Muscle layer of duodenum (tissue), 2 donors: ENCODE data around the gene SLC13A4.

Experiments used
- H3K27ac ChIP-seq: one replicate; pipeline ENCODE4 v1.7.0; 2013; ENCODE audit warnings: mild to moderate bottlenecking, low read length
- H3K27me3 ChIP-seq: one replicate; pipeline ENCODE4 v1.7.0; 2013; ENCODE audit warnings: low read depth, mild to moderate bottlenecking, control low read depth, low read length
- H3K36me3 ChIP-seq, 2 donors: one replicate each; pipeline ENCODE4 v1.7.0; 2013; ENCODE audit warnings: low read length in 2 of 2, control low read depth in 1 of 2, mild to moderate bottlenecking in 1 of 2; ENCODE audit not compliant: insufficient read depth in 2 of 2, control insufficient read depth in 1 of 2
- H3K4me1 ChIP-seq, 2 donors: one replicate each; pipeline ENCODE4 v1.7.0; 2013; ENCODE audit warnings: low read length in 2 of 2, mild to moderate bottlenecking in 2 of 2, control low read depth in 1 of 2, moderate library complexity in 1 of 2; ENCODE audit not compliant: insufficient read depth in 2 of 2, control insufficient read depth in 1 of 2
- H3K4me3 ChIP-seq, 2 donors: one replicate each; pipeline ENCODE4 v1.7.0; 2013; ENCODE audit warnings: low read length in 2 of 2, low read depth in 1 of 2, mild to moderate bottlenecking in 1 of 2
- H3K9me3 ChIP-seq, 2 donors: one replicate each; pipeline ENCODE4 v1.7.0; 2013; ENCODE audit warnings: low read length in 2 of 2, control low read depth in 1 of 2, mild to moderate bottlenecking in 1 of 2; ENCODE audit not compliant: control insufficient read depth in 1 of 2
- donor health status: healthy.

Gene SLC13A4

GRCh38 chr7:135715055-135715522, 12.9 kb downstream of the SLC13A4 start:
- Histone ChIP-seq H3K27ac (no peak overlapping the region), H3K36me3 (no peaks in the 10 kb centered on the region), H3K4me3 (no peak overlapping the region), H3K9me3 (no peaks in the 10 kb centered on the region), H3K27me3 (no peaks in the 10 kb centered on the region), H3K4me1 (no peaks in the 10 kb centered on the region)

DNA sequence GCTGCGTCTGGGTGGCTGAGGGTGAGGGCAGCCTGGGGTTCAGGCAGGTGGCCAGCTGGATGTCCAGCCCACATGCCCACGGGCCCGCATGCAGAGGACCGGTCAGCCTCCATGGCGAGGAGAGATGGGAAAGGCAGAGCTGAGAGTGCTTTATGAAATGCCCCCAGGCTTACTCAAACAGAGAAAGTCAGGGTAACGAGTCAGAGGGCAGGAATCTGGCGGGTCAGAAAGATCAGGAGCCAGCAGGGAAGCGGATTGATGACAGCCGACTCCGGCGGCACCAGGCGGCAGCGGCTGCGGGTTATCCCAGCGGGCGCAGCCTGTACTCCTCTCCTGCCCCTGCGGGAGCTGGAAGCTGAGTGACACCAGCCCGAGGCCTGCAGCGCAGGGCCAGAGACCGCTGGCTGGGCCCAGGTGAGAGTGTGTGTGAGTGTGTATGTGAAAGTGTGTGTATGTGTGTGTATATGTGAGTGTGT, 13.4 kb downstream of the SLC13A4 start:
- Histone ChIP-seq H3K4me1 (no peaks in the 10 kb centered on the region), H3K9me3 (no peaks in the 10 kb centered on the region), H3K27me3 (no peaks in the 10 kb centered on the region), H3K36me3 (no peaks in the 10 kb centered on the region), H3K27ac (no peak overlapping the region), H3K4me3 (no peak overlapping the region)

- no peak overlapping the region for H3K27ac ChIP-seq
Observed at GRCh38 chr7:135713836-135714470, 14.0 kb downstream of the SLC13A4 start.

DNA sequence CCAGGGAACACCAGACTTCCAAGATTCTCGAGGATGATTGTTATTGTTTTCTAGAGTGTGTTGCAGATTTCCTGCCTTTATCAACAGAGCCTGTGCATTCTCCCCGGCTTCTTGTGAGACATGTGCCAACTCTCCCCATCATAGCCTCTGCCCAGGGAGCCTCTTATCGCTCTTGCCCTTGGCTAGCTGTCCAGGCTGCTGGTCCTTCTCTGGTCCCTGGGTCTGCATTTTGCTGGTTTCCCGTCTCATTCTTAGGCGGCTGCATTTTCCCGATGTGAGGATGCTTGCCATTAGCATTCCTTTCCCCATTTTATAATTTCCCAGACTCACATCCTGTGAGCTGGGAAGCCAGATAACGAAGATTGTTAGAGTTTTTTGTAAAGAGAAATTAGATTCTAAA, 15.2 kb downstream of the SLC13A4 start:
- H3K9me3 ChIP-seq: no peaks in the 10 kb centered on the region
- no peaks in the 10 kb centered on the region for H3K4me1 ChIP-seq
- H3K36me3 ChIP-seq: no peaks in the 10 kb centered on the region
- H3K27ac ChIP-seq: no peak overlapping the region
- no peak overlapping the region for H3K4me3 ChIP-seq
- H3K27me3 ChIP-seq: no peaks in the 10 kb centered on the region

More at GRCh38 chr7:135713836-135714470, 14.0 kb downstream of the SLC13A4 start:
- no peaks in the 10 kb centered on the region for H3K9me3 ChIP-seq
- H3K4me1 ChIP-seq: no peaks in the 10 kb centered on the region
- H3K27me3 ChIP-seq: no peaks in the 10 kb centered on the region
- no peaks in the 10 kb centered on the region for H3K36me3 ChIP-seq
- H3K4me3 ChIP-seq: no peak overlapping the region

GRCh38 chr7:135712182-135712782, 15.7 kb downstream of the SLC13A4 start:
- H3K4me3 ChIP-seq: no peak overlapping the region
- H3K27ac ChIP-seq: no peak overlapping the region
- H3K36me3 ChIP-seq: no peaks in the 10 kb centered on the region
- H3K4me1 ChIP-seq: no peaks in the 10 kb centered on the region
- no peaks in the 10 kb centered on the region for H3K9me3 ChIP-seq
- H3K27me3 ChIP-seq: no peaks in the 10 kb centered on the region

- no peak overlapping the region for H3K4me3 ChIP-seq
- H3K9me3 ChIP-seq: no peaks in the 10 kb centered on the region
- H3K4me1 ChIP-seq: no peaks in the 10 kb centered on the region
- no peaks in the 10 kb centered on the region for H3K36me3 ChIP-seq
- H3K27ac ChIP-seq: no peak overlapping the region
- no peaks in the 10 kb centered on the region for H3K27me3 ChIP-seq
Observed at GRCh38 chr7:135711139-135711469, 16.9 kb downstream of the SLC13A4 start.

DNA sequence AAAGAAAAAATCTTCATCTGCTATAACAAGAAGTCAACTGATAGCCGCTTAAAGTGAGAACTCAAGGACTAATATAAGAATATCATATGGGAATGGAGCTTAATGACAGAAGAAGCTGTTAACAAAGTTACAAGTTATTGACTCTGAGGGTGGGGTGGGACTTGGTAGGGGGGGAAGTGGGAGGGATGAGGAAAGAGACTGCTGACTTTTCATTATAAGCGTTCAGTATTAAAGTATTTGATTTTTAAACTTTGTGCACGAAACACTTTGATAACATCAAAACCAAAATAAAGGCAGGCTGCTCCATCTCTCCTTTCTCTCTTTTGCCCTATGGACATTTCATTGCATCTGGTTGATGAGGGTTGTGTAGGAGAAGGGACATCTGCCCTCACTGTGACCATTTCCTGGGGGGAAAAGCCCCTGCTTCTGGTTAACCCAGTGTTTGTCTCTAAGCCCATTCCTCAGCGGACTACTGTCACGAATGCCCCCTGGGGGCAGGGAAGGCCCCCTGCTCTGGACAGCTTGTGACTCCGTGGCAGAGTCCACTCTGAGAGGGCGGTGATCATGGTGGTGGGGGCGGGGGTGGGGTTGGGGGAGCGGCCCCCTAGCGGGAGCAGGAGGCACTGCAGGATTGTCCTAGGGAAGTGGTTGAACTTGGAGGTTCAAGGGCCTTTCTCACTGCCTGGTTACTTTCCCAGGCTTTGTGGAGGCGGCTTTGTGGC, 17.4 kb downstream of the SLC13A4 start:
- no peaks in the 10 kb centered on the region for H3K27me3 ChIP-seq
- no peak overlapping the region for H3K27ac ChIP-seq
- H3K4me3 ChIP-seq: no peak overlapping the region

DNA sequence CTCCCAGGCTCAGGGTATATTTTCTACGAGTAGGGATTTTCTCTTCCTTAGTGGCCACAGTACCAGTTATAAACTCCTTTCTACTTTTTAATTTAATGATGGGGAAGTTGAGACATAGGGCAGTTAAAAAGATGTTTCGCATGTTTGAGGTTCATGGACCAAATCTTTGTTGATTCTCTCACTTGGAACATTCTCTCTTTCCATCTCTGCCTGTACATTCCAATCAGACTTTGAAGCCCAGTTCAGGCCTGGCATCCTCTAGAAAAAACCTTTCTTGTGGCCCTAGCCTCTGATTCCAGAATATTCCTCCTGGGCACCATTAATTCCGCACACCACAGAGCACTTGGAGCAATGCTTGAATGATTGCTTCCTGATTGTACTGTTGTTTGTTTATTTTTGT, 18.5 kb downstream of the SLC13A4 start:
- Histone ChIP-seq H3K36me3 (no peaks in the 10 kb centered on the region), H3K4me1 (no peaks in the 10 kb centered on the region), H3K27me3 (no peaks in the 10 kb centered on the region), H3K27ac (no peak overlapping the region), H3K4me3 (no peak overlapping the region), H3K9me3 (no peaks in the 10 kb centered on the region)

More for the DNA sequence above, 17.4 kb downstream of the SLC13A4 start:
- H3K9me3 ChIP-seq: no peaks in the 10 kb centered on the region
- no peaks in the 10 kb centered on the region for H3K4me1 ChIP-seq
- no peaks in the 10 kb centered on the region for H3K36me3 ChIP-seq

GRCh38 chr7:135708041-135708440, 19.9 kb downstream of the SLC13A4 start:
- Histone ChIP-seq H3K36me3 (no peaks in the 10 kb centered on the region), H3K27me3 (no peaks in the 10 kb centered on the region), H3K9me3 (no peaks in the 10 kb centered on the region), H3K4me1 (no peaks in the 10 kb centered on the region), H3K4me3 (no peak overlapping the region), H3K27ac (no peak overlapping the region)

DNA sequence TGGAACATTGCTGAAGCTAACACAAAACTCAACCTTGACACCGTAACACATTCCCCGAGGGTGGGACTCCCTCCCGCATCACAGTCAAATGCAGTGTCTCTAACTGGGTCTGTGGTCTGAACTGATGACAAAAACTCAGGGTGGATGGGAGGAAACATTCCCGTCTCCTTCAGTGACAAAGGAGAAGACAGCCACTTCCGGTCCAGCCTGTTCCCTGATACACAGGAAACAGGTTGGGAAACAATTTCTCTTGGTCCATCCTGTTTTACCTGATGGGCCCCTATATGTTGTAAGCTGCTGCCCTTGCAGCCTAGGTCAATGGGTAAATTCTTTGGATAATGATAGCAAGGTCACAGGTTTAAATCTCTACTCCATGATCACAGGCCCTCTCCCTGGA, 20.4 kb downstream of the SLC13A4 start:
- no peaks in the 10 kb centered on the region for H3K27me3 ChIP-seq
- H3K9me3 ChIP-seq: no peaks in the 10 kb centered on the region
- H3K36me3 ChIP-seq: no peaks in the 10 kb centered on the region
- no peak overlapping the region for H3K27ac ChIP-seq
- H3K4me3 ChIP-seq: no peak overlapping the region
- no peaks in the 10 kb centered on the region for H3K4me1 ChIP-seq

DNA sequence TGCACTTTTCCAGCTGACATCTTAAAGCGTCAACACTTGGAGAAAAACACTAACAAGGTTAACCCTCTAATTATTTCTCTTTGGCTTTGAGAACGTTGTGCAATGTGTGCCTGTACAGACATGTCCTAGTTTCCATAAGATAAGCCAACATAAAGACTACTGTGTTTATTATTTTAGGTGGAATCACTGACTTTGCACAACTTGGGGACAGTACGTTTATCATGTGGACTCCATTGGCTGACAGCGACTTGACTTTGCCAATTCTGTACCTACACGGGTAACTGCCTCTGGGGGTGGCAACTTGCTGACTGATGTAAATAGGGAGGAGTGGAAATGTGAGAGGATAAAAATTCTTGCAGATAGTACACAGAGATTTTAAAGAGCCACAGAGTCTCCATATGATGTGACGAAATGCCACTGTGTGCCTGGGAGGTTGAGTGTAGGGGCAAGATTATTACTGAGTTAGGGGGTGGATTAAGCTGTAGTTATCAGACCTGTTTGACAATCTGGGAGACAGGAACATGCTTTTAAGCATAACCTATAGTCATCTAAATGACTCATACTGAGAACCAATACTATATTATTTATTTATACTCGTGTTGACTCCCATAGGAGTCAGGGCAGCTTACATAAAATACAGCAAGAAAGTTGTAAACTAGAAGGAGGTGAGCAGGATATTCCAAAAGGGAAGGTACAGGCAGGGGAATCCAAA, 21.0 kb downstream of the SLC13A4 start:
- H3K4me3 ChIP-seq: no peak overlapping the region
- H3K36me3 ChIP-seq: no peaks in the 10 kb centered on the region

More for the DNA sequence above, 21.0 kb downstream of the SLC13A4 start:
- H3K4me1 ChIP-seq: no peaks in the 10 kb centered on the region
- no peak overlapping the region for H3K27ac ChIP-seq
- H3K9me3 ChIP-seq: no peaks in the 10 kb centered on the region
- H3K27me3 ChIP-seq: no peaks in the 10 kb centered on the region
